Measurements from ENCODE around the gene DNAJB1. TPM values are rescaled to one million over a fixed set of nuclear protein-coding genes. Genes with fewer than 3 reads are reported as not detected.

Gene DNAJB1
- total and polyA plus RNA-seq, 2 of the 13 experiments (the other 11 are each of a cell fraction or from before 2014, with no cell fraction given), result 87.5 to 97.3 TPM

GRCh38 chr19:14505488-14506239 is 12.5 kb downstream of the DNAJB1 start (continued):
- TF ChIP-seq, protein P1, sequence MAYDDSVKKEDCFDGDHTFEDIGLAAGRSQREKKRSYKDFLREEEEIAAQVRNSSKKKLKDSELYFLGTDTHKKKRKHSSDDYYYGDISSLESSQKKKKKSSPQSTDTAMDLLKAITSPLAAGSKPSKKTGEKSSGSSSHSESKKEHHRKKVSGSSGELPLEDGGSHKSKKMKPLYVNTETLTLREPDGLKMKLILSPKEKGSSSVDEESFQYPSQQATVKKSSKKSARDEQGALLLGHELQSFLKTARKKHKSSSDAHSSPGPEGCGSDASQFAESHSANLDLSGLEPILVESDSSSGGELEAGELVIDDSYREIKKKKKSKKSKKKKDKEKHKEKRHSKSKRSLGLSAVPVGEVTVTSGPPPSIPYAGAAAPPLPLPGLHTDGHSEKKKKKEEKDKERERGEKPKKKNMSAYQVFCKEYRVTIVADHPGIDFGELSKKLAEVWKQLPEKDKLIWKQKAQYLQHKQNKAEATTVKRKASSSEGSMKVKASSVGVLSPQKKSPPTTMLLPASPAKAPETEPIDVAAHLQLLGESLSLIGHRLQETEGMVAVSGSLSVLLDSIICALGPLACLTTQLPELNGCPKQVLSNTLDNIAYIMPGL (CRISPR knock-in tag; IDR thresholded peaks at IDR 0.05; ENCODE audit: borderline replicate concordance in 1 of 2, low read depth in 1 of 2), result peak; percentile 66 to 68; a peak in 3 of 4 replicates
- TF ChIP-seq EEA1 (CRISPR knock-in tag; IDR thresholded peaks at IDR 0.05; ENCODE audit: borderline replicate concordance) (0 out of 2 replicates have a peak, but pooled peaks have one; percentile 44), TEAD3 (CRISPR knock-in tag; optimal IDR thresholded peaks at IDR 0.05; ENCODE audit: borderline replicate concordance) (peak; percentile 48), HNF4A (CRISPR knock-in tag; IDR thresholded peaks at IDR 0.05) (0 out of 2 replicates have a peak, but pooled peaks have one; percentile 6), PPARG (CRISPR knock-in tag; conservative IDR thresholded peaks at IDR 0.05) (no peak), ZNF737 (CRISPR knock-in tag; IDR thresholded peaks at IDR 0.05; ENCODE audit: borderline replicate concordance) (0 out of 2 replicates have a peak, but pooled peaks have one; percentile 26), PAX8 (CRISPR knock-in tag; IDR thresholded peaks at IDR 0.05; ENCODE audit: borderline replicate concordance) (no peak), ZNF614 (CRISPR knock-in tag; IDR thresholded peaks at IDR 0.05; ENCODE audit: borderline replicate concordance) (0 out of 2 replicates have a peak, but pooled peaks have one; percentile 18), ZNF430 (CRISPR knock-in tag; IDR thresholded peaks at IDR 0.05) (no peak), TOPORS (CRISPR knock-in tag; IDR thresholded peaks at IDR 0.05) (no peak), FOXK2 (IDR thresholded peaks at IDR 0.05) (no peak), FOXO1 (CRISPR knock-in tag; IDR thresholded peaks at IDR 0.05) (no peak), GATA4 (IDR thresholded peaks at IDR 0.05; ENCODE audit: borderline replicate concordance, low read depth) (no peak), ZNF776 (CRISPR knock-in tag; IDR thresholded peaks at IDR 0.05) (no peak), ZBTB38 (CRISPR knock-in tag; IDR thresholded peaks at IDR 0.05) (no peak), ZNF362 (CRISPR knock-in tag; IDR thresholded peaks at IDR 0.05; ENCODE audit: borderline replicate concordance) (no peak), ZNF766 (CRISPR knock-in tag; IDR thresholded peaks at IDR 0.05; ENCODE audit: borderline replicate concordance) (no peak), ZBTB3 (CRISPR knock-in tag; IDR thresholded peaks at IDR 0.05; ENCODE audit: borderline replicate concordance, low read depth) (no peak), NFE2L2 (IDR thresholded peaks at IDR 0.05; ENCODE audit: low read length) (no peak)
- TF ChIP-seq, protein P2, sequence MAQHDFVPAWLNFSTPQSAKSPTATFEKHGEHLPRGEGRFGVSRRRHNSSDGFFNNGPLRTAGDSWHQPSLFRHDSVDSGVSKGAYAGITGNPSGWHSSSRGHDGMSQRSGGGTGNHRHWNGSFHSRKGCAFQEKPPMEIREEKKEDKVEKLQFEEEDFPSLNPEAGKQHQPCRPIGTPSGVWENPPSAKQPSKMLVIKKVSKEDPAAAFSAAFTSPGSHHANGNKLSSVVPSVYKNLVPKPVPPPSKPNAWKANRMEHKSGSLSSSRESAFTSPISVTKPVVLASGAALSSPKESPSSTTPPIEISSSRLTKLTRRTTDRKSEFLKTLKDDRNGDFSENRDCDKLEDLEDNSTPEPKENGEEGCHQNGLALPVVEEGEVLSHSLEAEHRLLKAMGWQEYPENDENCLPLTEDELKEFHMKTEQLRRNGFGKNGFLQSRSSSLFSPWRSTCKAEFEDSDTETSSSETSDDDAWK (CRISPR knock-in tag; IDR thresholded peaks at IDR 0.05), result no peak
- TF ChIP-seq, protein P3, sequence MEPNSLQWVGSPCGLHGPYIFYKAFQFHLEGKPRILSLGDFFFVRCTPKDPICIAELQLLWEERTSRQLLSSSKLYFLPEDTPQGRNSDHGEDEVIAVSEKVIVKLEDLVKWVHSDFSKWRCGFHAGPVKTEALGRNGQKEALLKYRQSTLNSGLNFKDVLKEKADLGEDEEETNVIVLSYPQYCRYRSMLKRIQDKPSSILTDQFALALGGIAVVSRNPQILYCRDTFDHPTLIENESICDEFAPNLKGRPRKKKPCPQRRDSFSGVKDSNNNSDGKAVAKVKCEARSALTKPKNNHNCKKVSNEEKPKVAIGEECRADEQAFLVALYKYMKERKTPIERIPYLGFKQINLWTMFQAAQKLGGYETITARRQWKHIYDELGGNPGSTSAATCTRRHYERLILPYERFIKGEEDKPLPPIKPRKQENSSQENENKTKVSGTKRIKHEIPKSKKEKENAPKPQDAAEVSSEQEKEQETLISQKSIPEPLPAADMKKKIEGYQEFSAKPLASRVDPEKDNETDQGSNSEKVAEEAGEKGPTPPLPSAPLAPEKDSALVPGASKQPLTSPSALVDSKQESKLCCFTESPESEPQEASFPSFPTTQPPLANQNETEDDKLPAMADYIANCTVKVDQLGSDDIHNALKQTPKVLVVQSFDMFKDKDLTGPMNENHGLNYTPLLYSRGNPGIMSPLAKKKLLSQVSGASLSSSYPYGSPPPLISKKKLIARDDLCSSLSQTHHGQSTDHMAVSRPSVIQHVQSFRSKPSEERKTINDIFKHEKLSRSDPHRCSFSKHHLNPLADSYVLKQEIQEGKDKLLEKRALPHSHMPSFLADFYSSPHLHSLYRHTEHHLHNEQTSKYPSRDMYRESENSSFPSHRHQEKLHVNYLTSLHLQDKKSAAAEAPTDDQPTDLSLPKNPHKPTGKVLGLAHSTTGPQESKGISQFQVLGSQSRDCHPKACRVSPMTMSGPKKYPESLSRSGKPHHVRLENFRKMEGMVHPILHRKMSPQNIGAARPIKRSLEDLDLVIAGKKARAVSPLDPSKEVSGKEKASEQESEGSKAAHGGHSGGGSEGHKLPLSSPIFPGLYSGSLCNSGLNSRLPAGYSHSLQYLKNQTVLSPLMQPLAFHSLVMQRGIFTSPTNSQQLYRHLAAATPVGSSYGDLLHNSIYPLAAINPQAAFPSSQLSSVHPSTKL (CRISPR knock-in tag; IDR thresholded peaks at IDR 0.05), result 0 out of 2 replicates have a peak, but pooled peaks have one; percentile 10
